T-helper 1 cell treated with Interleukin-12 subunit alpha and Interleukin-12 subunit beta and Interleukin-4 antibody, amounts not matched to agents 30 ng/mL and 1 ng/mL, for 36 hours (primary cell): ENCODE data around the gene SSC5D. TPM values are rescaled to one million over a fixed set of nuclear protein-coding genes. Genes with fewer than 3 reads are reported as not detected.
"Not testable (repeated sequence)": the region's sequence is repeated elsewhere in the genome, so short reads cannot be mapped to it uniquely, and the experiment has no call there.

Experiments
- intact Hi-C: fragments of 100-400 bp; cut with micrococcal nuclease; formaldehyde crosslinking; loops from one replicate; pipeline ENCODE4 v1.15.1; 2024
- total RNA-seq: library from RNA; stranded (reverse); gene quantifications from 2 replicates; pipeline ENCODE4 v1.2.3, GENCODE V29; 2022

Gene SSC5D
- 0.15 and 0.39 TPM in 2 replicates for total RNA-seq

- intact Hi-C loops: no loop called here
Measured at GRCh38 chr19:55487924-55488687, at the start of gene SSC5D. SSC5D (plus strand) TSS chr19:55488436; CDS start chr19:55488590, 154 bp downstream.

- intact Hi-C loops: no loop called here
Measured at GRCh38 chr19:55439052-55439451, 49.2 kb upstream of the SSC5D start.

GRCh38 chr19:55440411-55441105 lies 47.7 kb upstream of the SSC5D start:
- intact Hi-C loops: no loop called here

GRCh38 chr19:55441319-55441691 lies 46.9 kb upstream of the SSC5D start:
- intact Hi-C loops: no loop called here

- intact Hi-C loops: no loop called here
Measured at GRCh38 chr19:55441692-55442321, 46.4 kb upstream of the SSC5D start.

- intact Hi-C loops: no loop called here
Measured at GRCh38 chr19:55442372-55442961, 45.8 kb upstream of the SSC5D start.

- intact Hi-C loops: no loop called here
Measured at GRCh38 chr19:55443045-55443823, 45.0 kb upstream of the SSC5D start, which contains the start of gene SHISA7. SHISA7 (minus strand) TSS chr19:55443300; CDS start chr19:55442863, 437 bp downstream.

- intact Hi-C loops: no loop called here
Measured at GRCh38 chr19:55443824-55444480, 44.3 kb upstream of the SSC5D start.

- intact Hi-C loops: no loop called here
Measured at GRCh38 chr19:55444646-55445045, 43.6 kb upstream of the SSC5D start.

- intact Hi-C loops: no loop called here
Measured at GRCh38 chr19:55446060-55446459, 42.2 kb upstream of the SSC5D start.

- intact Hi-C loops: no loop called here
Measured at GRCh38 chr19:55447421-55448174, 40.6 kb upstream of the SSC5D start.

- intact Hi-C loops: not testable (repeated sequence)
Measured at GRCh38 chr19:55448175-55448490, 40.1 kb upstream of the SSC5D start.

GRCh38 chr19:55449469-55449868 lies 38.8 kb upstream of the SSC5D start:
- intact Hi-C loops: no loop called here

GRCh38 chr19:55451163-55451964 lies 36.9 kb upstream of the SSC5D start:
- intact Hi-C loops: no loop called here

- intact Hi-C loops: no loop called here
Measured at GRCh38 chr19:55451965-55452748, 36.1 kb upstream of the SSC5D start.

GRCh38 chr19:55452749-55453346 lies 35.4 kb upstream of the SSC5D start:
- intact Hi-C loops: no loop called here

GRCh38 chr19:55453511-55454260 lies 34.5 kb upstream of the SSC5D start:
- intact Hi-C loops: loop anchor here (1.0 to 2.0 kb wide), 2 partner anchors 161 to 312 kb away; no protein-coding TSS in a partner anchor
